ENCODE data around the gene MRTFA. TPM values are rescaled to one million over a fixed set of nuclear protein-coding genes. Genes with fewer than 3 reads are reported as not detected.

Gene MRTFA
- total RNA-seq, 1 donor from 2014 or later: 53.0 TPM

GRCh38 chr22:40498420-40499208 is 137.9 kb downstream of the MRTFA start:
- DNase-seq (ENCODE audit: low read depth): peak; percentile 94
- TF ChIP-seq, protein P1, sequence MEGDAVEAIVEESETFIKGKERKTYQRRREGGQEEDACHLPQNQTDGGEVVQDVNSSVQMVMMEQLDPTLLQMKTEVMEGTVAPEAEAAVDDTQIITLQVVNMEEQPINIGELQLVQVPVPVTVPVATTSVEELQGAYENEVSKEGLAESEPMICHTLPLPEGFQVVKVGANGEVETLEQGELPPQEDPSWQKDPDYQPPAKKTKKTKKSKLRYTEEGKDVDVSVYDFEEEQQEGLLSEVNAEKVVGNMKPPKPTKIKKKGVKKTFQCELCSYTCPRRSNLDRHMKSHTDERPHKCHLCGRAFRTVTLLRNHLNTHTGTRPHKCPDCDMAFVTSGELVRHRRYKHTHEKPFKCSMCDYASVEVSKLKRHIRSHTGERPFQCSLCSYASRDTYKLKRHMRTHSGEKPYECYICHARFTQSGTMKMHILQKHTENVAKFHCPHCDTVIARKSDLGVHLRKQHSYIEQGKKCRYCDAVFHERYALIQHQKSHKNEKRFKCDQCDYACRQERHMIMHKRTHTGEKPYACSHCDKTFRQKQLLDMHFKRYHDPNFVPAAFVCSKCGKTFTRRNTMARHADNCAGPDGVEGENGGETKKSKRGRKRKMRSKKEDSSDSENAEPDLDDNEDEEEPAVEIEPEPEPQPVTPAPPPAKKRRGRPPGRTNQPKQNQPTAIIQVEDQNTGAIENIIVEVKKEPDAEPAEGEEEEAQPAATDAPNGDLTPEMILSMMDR (IDR thresholded peaks at IDR 0.05; ENCODE audit: insufficient read depth, low read length, poor library complexity, severe bottlenecking): no peak
- no peak overlapping the region for H3K4me3 ChIP-seq (ENCODE audit: low read depth, low read length)
- no peaks in the 10 kb centered on the region for H3K27me3 ChIP-seq (ENCODE audit: control insufficient read depth, insufficient read depth, low read length)
- H3K36me3 ChIP-seq (ENCODE audit: control insufficient read depth, insufficient read depth, low read length): no peaks in the 10 kb centered on the region

DNA sequence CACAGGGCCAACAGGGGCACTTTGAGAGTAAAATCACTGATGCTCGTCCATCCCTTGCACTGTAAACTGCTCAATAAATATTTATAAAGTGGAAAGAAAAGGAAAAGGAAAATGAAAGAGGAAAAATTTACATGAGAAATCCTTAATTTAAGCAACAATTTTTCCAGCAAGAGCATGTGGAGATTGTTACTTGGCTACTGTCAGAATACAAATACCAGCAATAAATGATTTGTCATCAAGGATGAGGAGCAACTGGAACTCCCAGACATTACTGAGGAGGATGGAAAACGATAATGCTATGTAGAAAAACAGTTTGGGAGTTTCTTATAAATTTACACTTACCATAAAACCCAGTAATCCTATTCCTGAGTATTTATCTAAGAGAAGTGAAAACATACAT is 143.1 kb downstream of the MRTFA start:
- TF ChIP-seq, protein P1 (IDR thresholded peaks at IDR 0.05; ENCODE audit: insufficient read depth, low read length, poor library complexity, severe bottlenecking): no peak
- Histone ChIP-seq H3K4me3 (ENCODE audit: low read depth, low read length) (no peak overlapping the region), H3K36me3 (ENCODE audit: control insufficient read depth, insufficient read depth, low read length) (no peaks in the 10 kb centered on the region), H3K27me3 (ENCODE audit: control insufficient read depth, insufficient read depth, low read length) (no peaks in the 10 kb centered on the region)
- no peak for DNase-seq (ENCODE audit: low read depth)

- no peak for DNase-seq (ENCODE audit: low read depth)
- TF ChIP-seq, protein P1 (IDR thresholded peaks at IDR 0.05; ENCODE audit: insufficient read depth, low read length, poor library complexity, severe bottlenecking): no peak
- Histone ChIP-seq H3K4me3 (ENCODE audit: low read depth, low read length) (no peak overlapping the region), H3K27me3 (ENCODE audit: control insufficient read depth, insufficient read depth, low read length) (no peaks in the 10 kb centered on the region), H3K36me3 (ENCODE audit: control insufficient read depth, insufficient read depth, low read length) (no peaks in the 10 kb centered on the region)
Measured at GRCh38 chr22:40491990-40492631, 144.4 kb downstream of the MRTFA start.

GRCh38 chr22:40487663-40488249 is 148.8 kb downstream of the MRTFA start:
- H3K36me3 ChIP-seq (ENCODE audit: control insufficient read depth, insufficient read depth, low read length): no peaks in the 10 kb centered on the region
- H3K4me3 ChIP-seq (ENCODE audit: low read depth, low read length): no peak overlapping the region
- H3K27me3 ChIP-seq (ENCODE audit: control insufficient read depth, insufficient read depth, low read length): no peaks in the 10 kb centered on the region
- TF ChIP-seq, protein P1 (IDR thresholded peaks at IDR 0.05; ENCODE audit: insufficient read depth, low read length, poor library complexity, severe bottlenecking): peak; percentile 68
- no peak for DNase-seq (ENCODE audit: low read depth)

GRCh38 chr22:40486962-40487602 is 149.4 kb downstream of the MRTFA start:
- Histone ChIP-seq H3K4me3 (ENCODE audit: low read depth, low read length) (no peak overlapping the region), H3K36me3 (ENCODE audit: control insufficient read depth, insufficient read depth, low read length) (no peaks in the 10 kb centered on the region), H3K27me3 (ENCODE audit: control insufficient read depth, insufficient read depth, low read length) (no peaks in the 10 kb centered on the region)
- DNase-seq (ENCODE audit: low read depth): no peak
- TF ChIP-seq, protein P1 (IDR thresholded peaks at IDR 0.05; ENCODE audit: insufficient read depth, low read length, poor library complexity, severe bottlenecking): no peak

All from kidney epithelial cell (primary cell).